Heart left ventricle (tissue), 16 donors: Measurements from ENCODE around the gene NDUFA1. TPM values are rescaled to one million over a fixed set of nuclear protein-coding genes. Genes with fewer than 3 reads are reported as not detected.

Experiments
- ATAC-seq, 4 donors: fragments of 200-7000 bp; cut with Tn5 transposase; one replicate each; pipeline ENCODE4 v1.9.1; 2020 to 2022; ENCODE audit warnings: moderate library complexity in 4 of 4, mild to moderate bottlenecking in 3 of 4, moderate number of reproducible peaks in 1 of 4
- DNase-seq, 5 donors: peaks; one replicate each; pipeline ENCODE4 v3.0.0-alpha.2; 2020
- H3K27ac ChIP-seq, 12 donors: fragments of 200-600 bp; sonication (generic) in 4 of 12; one replicate each; pipeline versions ENCODE4 v1.5.0 to v1.8.0; 2016 to 2022; ENCODE audit warnings: mild to moderate bottlenecking in 2 of 12
- H3K27me3 ChIP-seq, 9 donors: fragments of 200-600 bp; sonication (generic) in 2 of 9; one replicate each; pipeline versions ENCODE4 v1.5.1 to v1.8.0; 2016 to 2022; ENCODE audit warnings: mild to moderate bottlenecking in 3 of 9
- H3K36me3 ChIP-seq, 9 donors: fragments of 200-600 bp; sonication (generic) in 2 of 9; one replicate each; pipeline versions ENCODE4 v1.5.0 to v1.8.0; 2018 to 2022; ENCODE audit warnings: mild to moderate bottlenecking in 2 of 9
- H3K4me1 ChIP-seq, 12 donors: fragments of 200-600 bp; sonication (generic) in 4 of 12; one replicate each; pipeline versions ENCODE4 v1.5.0 to v1.8.0; 2016 to 2022; ENCODE audit warnings: mild to moderate bottlenecking in 3 of 12
- H3K4me3 ChIP-seq, 12 donors: fragments of 200-600 bp; sonication (generic) in 4 of 12; one replicate each; pipeline versions ENCODE4 v1.5.0 to v1.8.0; 2017 to 2022; ENCODE audit warnings: mild to moderate bottlenecking in 9 of 12, moderate library complexity in 4 of 12
- H3K9me3 ChIP-seq, 12 donors: fragments of 200-600 bp; sonication (generic) in 4 of 12; one replicate each; pipeline versions ENCODE4 v1.5.0 to v1.8.0; 2016 to 2022; ENCODE audit warnings: mild to moderate bottlenecking in 1 of 12
- POLR2A ChIP-seq, 2 donors: fragments of 450-650 bp; IDR thresholded peaks; one replicate each; pipeline ENCODE4 v1.6.1; 2017; ENCODE audit warnings: antibody characterized with exemption in 2 of 2, mild to moderate bottlenecking in 2 of 2, moderate library complexity in 2 of 2
- WGBS, 4 donors: extraction: QIAGEN DNeasy Blood & Tissue Kit in 2 of 4; methylation state at CpG; one replicate each; pipeline versions ENCODE4 v1.1.5 to v1.1.7; 2013 to 2018; 5-methylcytosine and 5-hydroxymethylcytosine counted together
- intact Hi-C, 10 donors: fragments of 100-400 bp; cut with DNase I; formaldehyde crosslinking; loops; one replicate each; pipeline versions ENCODE4 v1.11.1 to v1.14.2; 2022
- polyA plus RNA-seq, 2 donors: library from polyadenylated mRNA; stranded (reverse); fragments of 200-250 nt; gene quantifications; one replicate each; pipeline ENCODE4 v1.2.3, GENCODE V29; 2013
- total RNA-seq, 9 donors: library from RNA; depleted of rRNA in 2 of 9; stranded (reverse); fragments of >200 nt in 2 of 9; fragmentation: NEBNext Ultra II Directional in 3 of 9; extraction: Animal tissue kit (Norgen Biotek cat#: 25700) in 3 of 9; gene quantifications; one replicate each; pipeline versions ENCODE4 v1.1.0 to v1.2.4, GENCODE V29; 2016 to 2023
- TF ChIP-seq, protein P1 (sequence below), 12 donors: fragments of 200-600 bp; sonication (generic) in 4 of 12; IDR thresholded peaks; one replicate each; pipeline versions ENCODE4 v1.5.0 to v1.8.0; 2018 to 2022; ENCODE audit warnings: antibody characterized with exemption in 12 of 12, mild to moderate bottlenecking in 5 of 12
- donor health status: ischemic (EF 13 %, LVEDD 7.1; RV severe dilation, severe dysfunction).
- donor health status: healthy with polysubstance abuse.
- donor health status: DM: no; HTN: yes; CAD: no.
- donor health status: DM: no; HTN: no; CAD: no.
- donor health status: ischemic (EF 25% LVEDD 6.9; RV normal size, moderate dysfunction).
- donor health status: ischemic (EF 25% LVEDD 5.7; RV mildly dilated, moderate dysfunction).
- donor health status: healthy.
- donor health status: DM: yes; HTN: yes; CAD: no.
- donor health status: ischemic (EF 35%, LVEDD 5.7; RV mildly dilated, moderate dysfunction).
- donor health status: nonischemic (EF 11% LVEDD 7.7; RV severe dilation, severe dysfunction).
- donor health status: DM: yes; HTN: yes; CAD: no.
- donor health status: PGD.
- donor health status: ischemic (EF 29% LVEDD 5.4; RV normal size, mild dysfunction).
- donor health status: nonischemic (EF 23%, LVEDD 6.1; RV moderate dilation, normal function).

NDUFA1 gene
- total and polyA plus RNA-seq, 11 donors, result 288 to 1,598 (median 433) TPM

DNA sequence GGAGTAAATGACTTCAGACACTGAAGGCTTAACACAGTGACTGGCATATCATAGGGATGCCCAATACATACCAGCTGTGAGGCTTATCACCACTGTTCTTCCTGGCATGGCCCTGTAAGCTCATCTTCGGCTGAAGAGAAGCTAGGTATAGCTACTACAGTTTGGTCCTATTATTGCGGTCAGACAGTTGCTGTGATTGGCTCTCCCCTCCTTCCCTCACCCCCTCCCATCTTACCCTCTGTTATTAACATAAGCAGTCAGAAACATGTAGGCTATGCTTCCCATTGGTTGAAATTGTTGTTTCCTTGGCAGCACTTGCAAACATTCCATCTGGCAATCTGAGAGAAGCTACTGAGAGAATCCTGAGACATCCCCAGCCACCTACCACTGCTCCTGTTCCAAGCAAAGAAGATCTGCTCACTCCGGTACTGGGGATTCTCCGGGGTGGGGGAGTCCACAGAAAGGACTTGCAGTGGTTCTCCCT is 24.3 kb downstream of the NDUFA1 start, which contains the start of gene AKAP14:
TSS of gene AKAP14 (plus strand) at position 51 of the 484 bp plus-strand sequence. CDS start 7,331 bp downstream, outside the sequence.
- H3K27me3 ChIP-seq, result no peaks in the 10 kb centered on the region
- TF ChIP-seq, protein P1, sequence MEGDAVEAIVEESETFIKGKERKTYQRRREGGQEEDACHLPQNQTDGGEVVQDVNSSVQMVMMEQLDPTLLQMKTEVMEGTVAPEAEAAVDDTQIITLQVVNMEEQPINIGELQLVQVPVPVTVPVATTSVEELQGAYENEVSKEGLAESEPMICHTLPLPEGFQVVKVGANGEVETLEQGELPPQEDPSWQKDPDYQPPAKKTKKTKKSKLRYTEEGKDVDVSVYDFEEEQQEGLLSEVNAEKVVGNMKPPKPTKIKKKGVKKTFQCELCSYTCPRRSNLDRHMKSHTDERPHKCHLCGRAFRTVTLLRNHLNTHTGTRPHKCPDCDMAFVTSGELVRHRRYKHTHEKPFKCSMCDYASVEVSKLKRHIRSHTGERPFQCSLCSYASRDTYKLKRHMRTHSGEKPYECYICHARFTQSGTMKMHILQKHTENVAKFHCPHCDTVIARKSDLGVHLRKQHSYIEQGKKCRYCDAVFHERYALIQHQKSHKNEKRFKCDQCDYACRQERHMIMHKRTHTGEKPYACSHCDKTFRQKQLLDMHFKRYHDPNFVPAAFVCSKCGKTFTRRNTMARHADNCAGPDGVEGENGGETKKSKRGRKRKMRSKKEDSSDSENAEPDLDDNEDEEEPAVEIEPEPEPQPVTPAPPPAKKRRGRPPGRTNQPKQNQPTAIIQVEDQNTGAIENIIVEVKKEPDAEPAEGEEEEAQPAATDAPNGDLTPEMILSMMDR (IDR thresholded peaks at IDR 0.05), result no peak
- no peak for TF ChIP-seq POLR2A (IDR thresholded peaks at IDR 0.05)
- no peaks in the 10 kb centered on the region for H3K9me3 ChIP-seq
- intact Hi-C loops, result no loop called here
- DNase-seq (no peak), ATAC-seq (no peak)
- no peaks in the 10 kb centered on the region for H3K36me3 ChIP-seq
- no peaks in the 10 kb centered on the region for H3K4me1 ChIP-seq
- 35 to 63% (median 47%) methylated on average over 2 to 4 of the region's 4 CpGs for WGBS, 4 donors
- H3K4me3 ChIP-seq, result no peak within 1 kb of the TSS
- no peak within 1 kb of the TSS for H3K27ac ChIP-seq

DNA sequence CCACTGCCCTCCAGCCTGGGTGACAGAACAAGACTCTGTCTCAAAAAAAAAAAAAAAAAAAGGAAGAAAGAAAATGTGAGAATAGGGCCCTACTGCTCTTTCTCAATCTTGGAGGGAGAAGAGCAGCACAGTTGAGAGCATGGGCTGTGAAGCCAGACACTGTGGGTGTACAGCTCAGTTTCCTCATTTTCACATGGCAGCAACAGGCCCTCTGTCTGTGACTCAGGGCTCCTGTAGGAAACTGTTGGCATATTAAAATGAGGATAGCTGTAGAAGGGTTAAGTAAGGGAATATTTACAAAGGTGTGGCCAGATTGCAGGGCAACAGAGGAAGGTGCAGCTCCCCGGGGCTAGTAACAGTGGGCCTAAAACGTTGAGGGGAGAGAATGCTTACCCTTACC is 27.5 kb downstream of the NDUFA1 start:
- DNase-seq, result no peak
- Histone ChIP-seq H3K4me1 (no peaks in the 10 kb centered on the region), H3K27me3 (no peaks in the 10 kb centered on the region), H3K4me3 (no peak overlapping the region), H3K36me3 (no peaks in the 10 kb centered on the region), H3K9me3 (no peaks in the 10 kb centered on the region), H3K27ac (no peak overlapping the region)
- WGBS, 4 donors, result 24 to 40% (median 26%) methylated on average over 2 of the region's 2 CpGs
- no peak for ATAC-seq
- TF ChIP-seq, protein P1 (IDR thresholded peaks at IDR 0.05), result no peak
- no peak for TF ChIP-seq POLR2A (IDR thresholded peaks at IDR 0.05)
- intact Hi-C loops, result no loop called here

DNA sequence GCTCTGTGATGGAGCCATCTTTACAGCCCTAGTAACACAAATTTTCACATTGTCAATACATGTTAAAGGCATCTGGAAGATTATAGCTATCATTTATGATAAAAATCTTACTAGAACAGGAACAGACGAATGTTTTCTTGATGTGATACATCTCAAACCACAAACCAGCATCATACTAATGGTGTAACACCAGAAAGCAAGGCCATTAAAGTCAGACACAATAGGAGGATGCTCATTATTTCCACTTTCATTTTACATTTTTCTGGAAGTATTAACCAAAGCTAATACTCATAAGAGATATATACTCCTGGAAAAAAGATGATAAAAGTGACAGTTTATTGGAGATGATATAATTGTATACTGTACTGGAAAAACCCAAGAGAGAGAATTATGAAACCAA is 29.3 kb downstream of the NDUFA1 start:
- Histone ChIP-seq H3K36me3 (no peaks in the 10 kb centered on the region), H3K4me3 (no peak overlapping the region), H3K27me3 (no peaks in the 10 kb centered on the region), H3K9me3 (no peaks in the 10 kb centered on the region), H3K4me1 (no peaks in the 10 kb centered on the region), H3K27ac (no peak overlapping the region)
- TF ChIP-seq, protein P1 (IDR thresholded peaks at IDR 0.05), result no peak
- no peak for TF ChIP-seq POLR2A (IDR thresholded peaks at IDR 0.05)
- ATAC-seq (no peak), DNase-seq (no peak)
- intact Hi-C loops, result no loop called here
- 49 to 74% (median 60%) methylated on average over 1 of the region's 1 CpG for WGBS, 4 donors

DNA sequence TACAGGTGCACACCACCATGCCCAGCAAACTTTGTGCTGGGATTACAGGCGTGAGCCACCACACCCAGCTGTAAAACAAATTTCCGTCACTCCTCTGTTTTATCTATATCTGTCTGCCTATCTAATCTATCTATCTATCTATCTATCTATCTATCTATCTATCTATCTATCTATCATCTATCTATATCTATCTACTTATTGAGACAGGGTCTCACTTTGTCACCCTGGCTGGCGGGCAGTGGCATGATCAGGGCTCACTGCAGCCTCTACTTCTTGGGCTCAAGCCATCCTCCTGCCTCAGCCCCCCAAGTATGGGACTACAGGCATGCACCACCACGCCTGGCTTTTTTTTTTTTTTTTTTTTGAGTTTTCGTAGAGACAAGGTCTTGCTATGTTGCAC is 44.7 kb downstream of the NDUFA1 start:
- no peak overlapping the region for H3K4me3 ChIP-seq
- H3K27me3 ChIP-seq, result no peaks in the 10 kb centered on the region
- no peak for ATAC-seq
- intact Hi-C loops, result no loop called here
- DNase-seq, result no peak
- no peaks in the 10 kb centered on the region for H3K36me3 ChIP-seq
- no peaks in the 10 kb centered on the region for H3K4me1 ChIP-seq
- no peaks in the 10 kb centered on the region for H3K9me3 ChIP-seq
- TF ChIP-seq POLR2A (IDR thresholded peaks at IDR 0.05), result no peak
- TF ChIP-seq, protein P1 (IDR thresholded peaks at IDR 0.05), result no peak
- 83 to 88% (median 87%) methylated on average over 5 of the region's 5 CpGs for WGBS, 4 donors
- no peak overlapping the region for H3K27ac ChIP-seq
